GM18498 (cell line): Measurements from ENCODE around the gene NOL4L.

ENCODE experiments used
- ATAC-seq: cut with Tn5 transposase; IDR thresholded peaks from one replicate; pipeline ENCODE4 v1.9.1; 2021; ENCODE audit warnings: mild to moderate bottlenecking, moderate library complexity; ENCODE audit not compliant: unreplicated experiment

Gene NOL4L

GRCh38 chr20:32564440-32564839 is 20.7 kb downstream of the NOL4L start:
- no peak for ATAC-seq

- no peak for ATAC-seq
Measured at GRCh38 chr20:32563311-32564272, 21.5 kb downstream of the NOL4L start.

- no peak for ATAC-seq
Measured at GRCh38 chr20:32562495-32562911, 22.6 kb downstream of the NOL4L start.

- ATAC-seq: no peak
Measured at GRCh38 chr20:32560989-32561830, 23.9 kb downstream of the NOL4L start.

GRCh38 chr20:32560482-32560988 is 24.6 kb downstream of the NOL4L start:
- ATAC-seq: no peak

- ATAC-seq: no peak
Measured at GRCh38 chr20:32559753-32560380, 25.3 kb downstream of the NOL4L start.

GRCh38 chr20:32559205-32559752 is 25.9 kb downstream of the NOL4L start:
- no peak for ATAC-seq

GRCh38 chr20:32558526-32558925 is 26.6 kb downstream of the NOL4L start:
- no peak for ATAC-seq

GRCh38 chr20:32557319-32557718 is 27.8 kb downstream of the NOL4L start:
- no peak for ATAC-seq

GRCh38 chr20:32556312-32557184 is 28.6 kb downstream of the NOL4L start:
- ATAC-seq: no peak

GRCh38 chr20:32555584-32555983 is 29.5 kb downstream of the NOL4L start:
- no peak for ATAC-seq

GRCh38 chr20:32554965-32555289 is 30.2 kb downstream of the NOL4L start:
- ATAC-seq: no peak

- no peak for ATAC-seq
Measured at GRCh38 chr20:32553618-32554017, 31.5 kb downstream of the NOL4L start.

- no peak for ATAC-seq
Measured at GRCh38 chr20:32551693-32552092, 33.4 kb downstream of the NOL4L start.

GRCh38 chr20:32549842-32550241 is 35.3 kb downstream of the NOL4L start:
- no peak for ATAC-seq

- no peak for ATAC-seq
Measured at GRCh38 chr20:32547753-32548034, 37.4 kb downstream of the NOL4L start.

- no peak for ATAC-seq
Measured at GRCh38 chr20:32546918-32547752, 38.0 kb downstream of the NOL4L start.

GRCh38 chr20:32544893-32545840 is 40.0 kb downstream of the NOL4L start:
- no peak for ATAC-seq
